Smooth muscle cell (in vitro differentiated cells): ENCODE measurements around the gene TBPL2. TPM values are rescaled to one million over a fixed set of nuclear protein-coding genes. Genes with fewer than 3 reads are reported as not detected.
"Not testable (repeated sequence)": the region's sequence is repeated elsewhere in the genome, so short reads cannot be mapped to it uniquely, and the experiment has no call there.

ENCODE experiments used
- DNase-seq: peaks from one replicate; lab custom pipeline; 2025; ENCODE audit not compliant: unreplicated experiment; lab: John Stamatoyannopoulos, UW
- H2AFZ ChIP-seq: fragments of 200-600 bp; sonication (generic); 2 replicates; pipeline ENCODE4 v1.6.0; 2016; ENCODE audit warnings: antibody characterized with exemption, low read depth, mild to moderate bottlenecking
- H3F3A ChIP-seq: fragments of 200-600 bp; sonication (generic); 2 replicates; pipeline ENCODE4 v1.6.0; 2017; ENCODE audit warnings: antibody characterized with exemption, low read depth
- H3K27ac ChIP-seq: fragments of 200-600 bp; sonication (generic); 2 replicates; pipeline ENCODE4 v1.5.1; 2016; ENCODE audit warnings: low read depth, mild to moderate bottlenecking
- H3K27me3 ChIP-seq: fragments of 200-600 bp; sonication (generic); 2 replicates; pipeline ENCODE4 v1.6.1; 2016; ENCODE audit warnings: low read depth, mild to moderate bottlenecking
- H3K36me3 ChIP-seq: fragments of 200-600 bp; sonication (generic); 2 replicates; pipeline ENCODE4 v1.5.1; 2016; ENCODE audit warnings: low read depth
- H3K4me1 ChIP-seq: fragments of 200-600 bp; sonication (generic); 2 replicates; pipeline ENCODE4 v1.5.1; 2016; ENCODE audit warnings: low read depth
- H3K4me2 ChIP-seq: fragments of 200-600 bp; sonication (generic); 2 replicates; pipeline ENCODE4 v1.6.0; 2016; ENCODE audit warnings: mild to moderate bottlenecking
- H3K4me3 ChIP-seq: fragments of 200-600 bp; sonication (generic); 2 replicates; pipeline ENCODE4 v1.5.1; 2016; ENCODE audit warnings: mild to moderate bottlenecking
- H3K79me2 ChIP-seq: fragments of 200-600 bp; sonication (generic); 2 replicates; pipeline ENCODE4 v1.6.0; 2016; ENCODE audit warnings: low read depth, mild to moderate bottlenecking
- H3K9ac ChIP-seq: fragments of 200-600 bp; sonication (generic); 2 replicates; pipeline ENCODE4 v1.6.0; 2016; ENCODE audit warnings: low read depth
- H3K9me3 ChIP-seq: fragments of 200-600 bp; sonication (generic); replicated peaks from 2 replicates; pipeline ENCODE4 v1.5.1; 2016; ENCODE audit warnings: low read depth
- H4K20me1 ChIP-seq: fragments of 200-600 bp; sonication (generic); 2 replicates; pipeline ENCODE4 v1.6.0; 2016; ENCODE audit warnings: low read depth
- WGBS: methylation state at CpG from one replicate; pipeline ENCODE4 v1.1.7; 2016; ENCODE audit warnings: low lambda C conversion rate; 5-methylcytosine and 5-hydroxymethylcytosine counted together
- polyA plus RNA-seq: library from polyadenylated mRNA; unstranded; fragments of >200 nt; fragmentation: Nextera tagmentation; extraction: Ambion mirVana; gene quantifications from 2 replicates; pipeline ENCODE4 v1.2.1, GENCODE V29; 2016
- total RNA-seq: library from RNA; depleted of rRNA; stranded (reverse); fragments of >200 nt; gene quantifications from 2 replicates; pipeline ENCODE4 v1.2.3, GENCODE V29; 2014
- TF ChIP-seq, protein P1 (sequence below): fragments of 200-600 bp; sonication (generic); IDR thresholded peaks from 2 replicates; pipeline ENCODE4 v1.5.1; 2017; ENCODE audit warnings: borderline replicate concordance, mild to moderate bottlenecking, antibody characterized with exemption; ENCODE audit not compliant: insufficient read depth, poor library complexity, severe bottlenecking

TBPL2 gene
- total and polyA plus RNA-seq, 2 experiments from 2014 or later: not detected

DNA sequence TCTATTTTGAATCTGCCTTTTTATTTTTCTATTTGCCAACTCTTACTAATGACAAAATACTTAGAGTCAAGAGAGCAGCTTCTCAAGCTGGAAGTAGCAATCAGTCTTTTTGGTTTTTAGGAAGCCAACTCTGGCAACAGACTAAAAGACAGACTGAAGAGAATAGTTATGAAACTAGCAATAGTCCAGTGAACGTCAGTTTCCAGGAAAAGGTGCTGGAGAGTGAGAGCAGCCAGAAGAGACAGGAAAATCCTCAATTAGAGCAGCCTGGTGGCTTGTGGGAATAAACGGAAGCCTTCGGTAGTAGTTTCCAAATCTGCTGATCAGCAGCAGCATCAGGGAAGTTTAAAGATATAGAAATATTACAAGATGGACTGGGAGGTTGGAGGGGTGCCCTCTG lies 55.9 kb downstream of the TBPL2 start:
- peaks cover 4% of the 10 kb centered on the region for H3K36me3 ChIP-seq
- H3K4me1 ChIP-seq: no peaks in the 10 kb centered on the region
- DNase-seq: no peak
- H3K79me2 ChIP-seq: no peaks in the 10 kb centered on the region
- H3K4me3 ChIP-seq: no peak overlapping the region
- H4K20me1 ChIP-seq: no peaks in the 10 kb centered on the region
- H3K9me3 ChIP-seq: no peaks in the 10 kb centered on the region
- no peak overlapping the region for H2AFZ ChIP-seq
- TF ChIP-seq, protein P1, sequence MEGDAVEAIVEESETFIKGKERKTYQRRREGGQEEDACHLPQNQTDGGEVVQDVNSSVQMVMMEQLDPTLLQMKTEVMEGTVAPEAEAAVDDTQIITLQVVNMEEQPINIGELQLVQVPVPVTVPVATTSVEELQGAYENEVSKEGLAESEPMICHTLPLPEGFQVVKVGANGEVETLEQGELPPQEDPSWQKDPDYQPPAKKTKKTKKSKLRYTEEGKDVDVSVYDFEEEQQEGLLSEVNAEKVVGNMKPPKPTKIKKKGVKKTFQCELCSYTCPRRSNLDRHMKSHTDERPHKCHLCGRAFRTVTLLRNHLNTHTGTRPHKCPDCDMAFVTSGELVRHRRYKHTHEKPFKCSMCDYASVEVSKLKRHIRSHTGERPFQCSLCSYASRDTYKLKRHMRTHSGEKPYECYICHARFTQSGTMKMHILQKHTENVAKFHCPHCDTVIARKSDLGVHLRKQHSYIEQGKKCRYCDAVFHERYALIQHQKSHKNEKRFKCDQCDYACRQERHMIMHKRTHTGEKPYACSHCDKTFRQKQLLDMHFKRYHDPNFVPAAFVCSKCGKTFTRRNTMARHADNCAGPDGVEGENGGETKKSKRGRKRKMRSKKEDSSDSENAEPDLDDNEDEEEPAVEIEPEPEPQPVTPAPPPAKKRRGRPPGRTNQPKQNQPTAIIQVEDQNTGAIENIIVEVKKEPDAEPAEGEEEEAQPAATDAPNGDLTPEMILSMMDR: no peak
- H3K9ac ChIP-seq: no peak overlapping the region
- H3K27me3 ChIP-seq: no peaks in the 10 kb centered on the region
- peaks cover 2% of the 10 kb centered on the region for H3F3A ChIP-seq
- no peak overlapping the region for H3K4me2 ChIP-seq
- no peak overlapping the region for H3K27ac ChIP-seq
- 98% methylated on average over 3 of the region's 3 CpGs for WGBS

DNA sequence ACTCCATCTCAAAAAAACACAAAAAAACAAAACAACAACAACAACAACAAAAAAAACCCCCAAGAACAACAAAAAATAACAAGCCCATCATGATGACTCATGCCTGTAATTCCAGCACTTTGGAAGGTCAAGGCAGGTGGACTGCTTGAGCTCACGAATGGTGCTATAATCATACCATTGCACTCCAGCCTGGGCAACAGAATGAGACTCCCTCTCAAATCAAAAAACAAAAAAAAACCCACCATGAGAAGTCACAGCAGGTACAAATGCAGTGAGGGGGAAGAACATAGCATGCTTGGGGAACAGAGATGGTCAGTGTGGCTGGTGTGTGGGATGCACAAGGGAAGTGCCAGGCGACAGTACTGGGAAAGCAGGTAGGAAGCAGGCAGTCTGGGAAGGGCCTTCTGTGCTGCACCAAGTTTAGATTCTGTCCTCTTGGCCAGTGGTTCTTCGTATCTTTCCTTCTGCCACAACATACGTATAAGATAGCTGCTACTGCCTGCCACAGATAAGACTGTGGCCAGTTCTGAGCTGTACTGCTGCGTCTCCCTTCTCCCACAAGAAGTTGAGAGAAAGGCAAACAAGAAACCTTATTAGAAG lies 56.8 kb downstream of the TBPL2 start:
- WGBS: 63% methylated on average over 5 of the region's 5 CpGs
- no peaks in the 10 kb centered on the region for H3K4me1 ChIP-seq
- no peaks in the 10 kb centered on the region for H3K27me3 ChIP-seq
- H3F3A ChIP-seq: peaks cover 2% of the 10 kb centered on the region
- no peak for DNase-seq
- H4K20me1 ChIP-seq: no peaks in the 10 kb centered on the region
- no peak overlapping the region for H3K9ac ChIP-seq
- H2AFZ ChIP-seq: no peak overlapping the region
- no peak overlapping the region for H3K27ac ChIP-seq
- no peaks in the 10 kb centered on the region for H3K79me2 ChIP-seq
- no peaks in the 10 kb centered on the region for H3K9me3 ChIP-seq
- peaks cover 4% of the 10 kb centered on the region for H3K36me3 ChIP-seq
- H3K4me2 ChIP-seq: no peak overlapping the region
- TF ChIP-seq, protein P1: no peak
- no peak overlapping the region for H3K4me3 ChIP-seq

DNA sequence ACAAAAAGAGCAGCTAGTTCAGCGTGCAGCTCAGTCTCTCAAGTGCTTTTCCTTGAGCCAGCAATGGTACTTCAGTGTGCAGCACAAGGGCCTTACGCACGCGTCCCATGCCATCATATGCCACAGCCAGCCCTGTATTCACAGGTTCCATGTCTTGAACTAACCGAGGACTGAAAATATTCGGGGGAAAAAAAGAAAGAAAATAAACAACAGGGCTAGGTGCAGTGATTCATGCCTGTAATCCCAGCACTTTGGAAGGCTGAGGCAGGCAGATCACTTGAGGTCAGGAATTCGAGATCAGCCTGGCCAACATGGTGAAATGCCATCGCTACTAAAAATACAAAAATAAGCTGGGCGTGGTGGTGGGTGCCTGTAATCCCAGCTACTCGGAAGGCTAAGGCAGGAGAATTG lies 57.4 kb downstream of the TBPL2 start:
- H3K27me3 ChIP-seq, H3K36me3 ChIP-seq, H3K9me3 ChIP-seq, H3K27ac ChIP-seq, H3K4me2 ChIP-seq, H2AFZ ChIP-seq, H3K4me1 ChIP-seq, H3K9ac ChIP-seq, DNase-seq, H4K20me1 ChIP-seq, H3K79me2 ChIP-seq, H3K4me3 ChIP-seq, H3F3A ChIP-seq: not testable (repeated sequence)
- 73% methylated on average over 10 of the region's 10 CpGs for WGBS

DNA sequence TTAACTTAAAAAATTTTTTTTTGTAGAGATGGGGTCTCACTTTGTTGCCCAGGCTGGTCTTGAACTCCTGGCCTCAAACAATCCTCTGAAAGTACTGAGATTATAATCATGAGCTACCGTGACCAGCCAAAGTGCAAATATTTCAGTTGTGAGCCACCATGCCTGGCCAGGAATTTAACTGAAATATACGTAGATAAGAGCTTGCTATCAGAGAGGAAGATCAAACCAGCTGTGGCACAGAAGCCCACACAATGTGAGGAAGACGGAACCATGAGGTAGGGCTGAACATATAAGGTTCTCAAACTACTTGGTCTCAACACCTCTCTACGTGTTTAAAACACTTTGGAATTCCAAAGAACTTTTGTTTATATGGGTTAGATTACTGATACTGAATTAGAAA lies 57.9 kb downstream of the TBPL2 start:
- Histone ChIP-seq H3K4me1 (no peaks in the 10 kb centered on the region), H2AFZ (no peak overlapping the region), H3F3A (peaks cover 2% of the 10 kb centered on the region), H3K9ac (no peak overlapping the region), H3K27me3 (no peaks in the 10 kb centered on the region), H3K27ac (no peak overlapping the region), H4K20me1 (no peaks in the 10 kb centered on the region), H3K36me3 (peaks cover 4% of the 10 kb centered on the region), H3K4me3 (no peak overlapping the region), H3K4me2 (no peak overlapping the region), H3K79me2 (no peaks in the 10 kb centered on the region), H3K9me3 (no peaks in the 10 kb centered on the region)
- DNase-seq: no peak
- WGBS: 71% methylated on average over 4 of the region's 4 CpGs
- TF ChIP-seq, protein P1: no peak
